ACHN (cell line): ENCODE results near the gene BANF2.

Experiments
- DNase-seq: peaks from one replicate; pipeline ENCODE4 v3.0.0-alpha.2; 2015
- in situ Hi-C: cut with HindIII; loops from 2 replicates; pipeline ENCODE4 v1.10.0; 2017; ENCODE audit warnings: low sequenced_read_pairs, low pct_ligation_motif_present, low pct_unique_long_range_greater_than_20kb

BANF2 gene

DNA sequence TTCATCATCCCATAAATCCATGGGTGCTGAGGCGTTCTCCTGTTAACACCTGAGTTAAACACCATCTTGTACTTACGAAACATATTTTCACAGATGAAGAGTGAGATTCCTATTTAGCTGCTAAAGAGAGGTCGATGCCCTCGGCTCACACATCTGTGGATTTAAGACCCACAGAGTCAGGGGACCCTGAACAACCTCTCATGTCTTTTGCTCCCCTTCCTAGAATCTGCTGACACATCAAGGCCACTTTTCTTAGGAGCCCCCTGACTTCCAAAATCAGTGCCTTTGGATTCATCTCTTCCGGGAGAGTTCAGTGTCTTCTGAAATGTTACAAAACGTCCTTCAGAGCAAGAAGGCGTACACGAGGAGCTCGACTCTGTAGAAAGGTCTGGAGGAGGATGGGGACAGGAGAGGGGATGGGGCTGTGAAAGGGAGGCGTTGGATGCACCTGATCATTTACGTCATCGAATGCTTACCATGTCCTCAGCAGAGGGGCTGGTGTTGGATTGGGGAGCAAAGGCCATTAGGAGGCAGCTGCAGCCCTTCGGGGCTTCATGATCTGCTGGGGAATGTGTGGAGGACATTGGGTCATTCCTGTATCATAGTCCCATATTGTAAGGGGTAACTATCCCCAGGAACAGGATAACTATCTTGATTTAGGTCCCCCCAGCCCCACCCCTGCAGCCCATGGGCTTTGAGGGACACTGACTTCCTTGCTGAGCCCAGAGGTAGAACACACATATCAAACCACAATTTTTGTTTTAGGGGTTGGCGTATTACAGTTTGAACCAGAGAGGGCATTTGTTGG lies 22.9 kb downstream of the BANF2 start:
- in situ Hi-C loops, result no loop called here
- DNase-seq, result no peak

DNA sequence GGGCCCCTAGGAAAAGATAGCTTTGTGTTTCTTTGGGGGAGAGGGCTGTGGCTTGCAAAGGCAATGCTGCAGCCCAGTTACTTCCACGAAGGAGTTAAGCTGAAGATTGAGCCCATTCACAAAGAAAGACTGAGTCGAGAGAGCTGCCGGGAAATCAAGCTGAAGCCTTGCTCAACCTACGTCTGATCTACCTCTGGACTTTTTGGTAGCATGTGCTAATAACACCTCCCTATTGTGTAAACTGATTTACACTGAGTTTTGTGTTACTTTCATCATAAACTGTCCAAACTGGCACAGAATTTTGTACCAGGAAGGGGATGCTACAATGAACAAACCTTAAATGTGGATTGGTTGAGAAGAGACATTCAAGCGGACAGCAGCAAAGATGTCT lies 23.5 kb downstream of the BANF2 start:
- no peak for DNase-seq
- in situ Hi-C loops, result no loop called here

DNA sequence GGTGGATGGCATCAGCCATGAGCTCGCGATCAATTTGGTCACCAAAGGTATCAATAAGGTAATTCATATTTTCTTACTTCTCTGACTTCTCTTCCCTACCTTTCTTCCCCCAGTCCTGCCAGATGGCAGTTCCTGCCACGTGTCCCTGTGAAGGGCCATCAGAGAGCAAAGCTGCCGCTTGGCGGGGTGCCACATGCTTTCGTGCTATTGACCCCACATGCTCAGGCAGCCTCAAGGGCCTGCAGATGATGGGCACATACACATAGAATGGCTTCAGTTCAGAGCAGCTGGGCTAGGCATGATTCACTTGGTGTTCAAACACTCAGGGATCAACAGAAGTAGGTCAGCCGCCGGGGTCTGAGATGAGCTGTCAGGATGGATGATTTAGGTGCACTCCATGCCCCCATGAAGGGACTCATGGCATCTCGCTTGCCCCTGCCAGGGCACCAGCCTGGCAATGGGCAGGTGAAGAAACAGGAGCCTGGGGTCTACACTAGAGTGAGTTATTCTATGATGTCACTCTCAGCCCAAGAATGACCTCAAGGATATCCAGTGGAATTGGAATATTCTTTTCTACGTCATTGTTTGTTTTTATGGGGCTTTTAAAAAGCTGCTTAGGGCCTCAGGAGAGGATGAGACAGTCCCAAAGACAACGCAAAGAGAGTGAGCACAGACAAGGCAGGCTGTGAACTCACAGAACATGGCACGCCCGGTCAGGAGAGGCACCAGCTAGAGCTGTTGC lies 25.5 kb downstream of the BANF2 start:
- no peak for DNase-seq
- in situ Hi-C loops, result no loop called here

DNA sequence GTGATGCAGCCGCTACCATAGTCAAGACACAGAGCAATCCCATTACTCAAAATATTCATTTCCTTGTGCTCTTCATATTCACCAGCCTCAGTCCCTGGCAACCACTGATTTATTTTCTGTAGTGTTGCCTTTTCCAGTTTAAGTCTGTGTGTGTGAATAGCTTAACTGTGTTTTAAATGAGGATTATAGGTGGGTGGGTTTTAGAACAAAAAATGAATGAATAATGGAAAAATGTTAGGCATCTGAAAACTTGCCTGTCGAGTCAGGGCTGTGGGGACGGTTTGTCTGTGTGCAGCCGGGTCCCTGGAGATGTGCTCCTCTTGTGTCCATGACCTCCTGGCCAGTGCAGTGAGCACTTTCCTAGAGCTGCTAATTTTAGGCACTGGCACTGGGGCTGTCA lies 27.1 kb downstream of the BANF2 start:
- no peak for DNase-seq
- in situ Hi-C loops, result no loop called here

DNA sequence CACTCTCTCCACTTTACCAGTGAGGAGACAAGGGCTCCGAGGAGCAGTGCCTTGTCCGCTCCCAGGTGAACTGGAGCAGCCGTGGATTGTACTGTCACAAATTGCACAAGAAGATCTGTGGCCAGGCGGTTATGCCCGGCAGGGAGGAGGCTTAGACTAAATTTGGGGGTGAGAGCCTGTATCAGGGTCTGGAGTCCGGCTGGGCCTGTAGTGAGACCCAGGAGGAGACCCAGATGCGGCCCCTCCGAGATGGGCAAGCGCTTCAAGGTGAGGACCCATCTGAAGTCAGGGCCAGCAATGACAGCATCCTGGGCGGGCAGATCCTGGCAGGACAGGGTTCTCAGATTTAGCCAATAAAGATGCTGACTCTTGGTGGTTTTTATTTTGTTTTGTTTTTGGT lies 27.6 kb downstream of the BANF2 start:
- in situ Hi-C loops, result no loop called here
- no peak for DNase-seq

DNA sequence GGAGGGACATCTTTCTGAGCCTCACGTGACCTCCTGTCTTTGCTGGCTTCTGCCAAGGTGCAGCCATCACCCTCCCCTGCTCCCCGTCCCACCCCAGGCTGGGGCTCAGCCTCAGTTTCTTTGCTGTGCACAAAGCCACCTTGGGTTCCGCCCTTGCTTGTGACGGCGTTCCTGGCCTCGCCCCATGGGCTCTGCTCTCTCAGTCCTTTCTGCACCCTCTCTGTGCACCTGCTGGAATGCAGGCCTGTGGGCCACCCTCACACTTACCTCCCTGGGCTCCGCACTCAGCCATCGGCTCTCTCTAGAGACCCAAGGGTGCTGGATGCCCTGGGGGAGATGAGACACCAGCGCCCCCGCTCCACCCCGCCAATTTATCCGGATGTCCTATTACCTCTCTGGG lies 28.3 kb downstream of the BANF2 start:
- in situ Hi-C loops, result no loop called here
- no peak for DNase-seq

DNA sequence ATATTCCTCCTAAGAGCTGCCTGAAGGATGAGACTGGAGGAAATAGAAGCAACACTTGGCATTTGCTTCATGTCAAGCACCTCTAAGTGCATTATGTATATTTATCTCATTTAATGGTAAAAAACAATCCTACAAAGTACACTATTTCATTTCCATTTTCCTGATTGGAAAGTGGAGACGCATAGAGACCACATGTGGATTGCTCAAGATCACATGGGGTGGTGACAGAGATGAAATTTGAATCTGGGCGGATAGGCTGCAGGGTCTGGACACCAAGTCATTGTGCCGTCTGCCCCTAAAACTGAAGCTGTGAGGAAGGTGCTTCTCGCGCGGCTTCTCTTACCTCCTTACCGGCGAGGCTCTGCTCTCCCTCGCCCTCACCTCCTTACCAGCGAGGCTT lies 30.3 kb downstream of the BANF2 start:
- in situ Hi-C loops, result no loop called here
- no peak for DNase-seq

DNA sequence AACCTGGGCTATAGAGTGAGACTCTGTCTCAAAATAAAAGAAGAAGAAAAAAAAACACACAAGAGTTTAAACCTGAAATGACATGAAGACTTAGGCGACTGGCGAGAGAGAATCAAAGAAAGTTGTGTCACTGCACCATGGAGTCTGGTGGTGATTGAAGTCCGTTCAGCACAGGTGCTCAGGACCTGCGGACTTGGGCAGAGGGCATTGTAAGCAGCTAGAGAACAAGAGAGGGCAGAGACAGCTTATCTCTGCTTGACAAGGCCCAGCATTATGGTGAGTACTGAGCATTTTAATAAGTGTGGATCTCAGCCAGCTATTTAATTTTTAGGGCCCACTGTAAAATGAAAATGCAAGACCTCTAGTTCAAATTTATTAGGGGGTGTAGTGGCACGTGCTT lies 31.5 kb downstream of the BANF2 start:
- no peak for DNase-seq
- in situ Hi-C loops, result no loop called here

DNA sequence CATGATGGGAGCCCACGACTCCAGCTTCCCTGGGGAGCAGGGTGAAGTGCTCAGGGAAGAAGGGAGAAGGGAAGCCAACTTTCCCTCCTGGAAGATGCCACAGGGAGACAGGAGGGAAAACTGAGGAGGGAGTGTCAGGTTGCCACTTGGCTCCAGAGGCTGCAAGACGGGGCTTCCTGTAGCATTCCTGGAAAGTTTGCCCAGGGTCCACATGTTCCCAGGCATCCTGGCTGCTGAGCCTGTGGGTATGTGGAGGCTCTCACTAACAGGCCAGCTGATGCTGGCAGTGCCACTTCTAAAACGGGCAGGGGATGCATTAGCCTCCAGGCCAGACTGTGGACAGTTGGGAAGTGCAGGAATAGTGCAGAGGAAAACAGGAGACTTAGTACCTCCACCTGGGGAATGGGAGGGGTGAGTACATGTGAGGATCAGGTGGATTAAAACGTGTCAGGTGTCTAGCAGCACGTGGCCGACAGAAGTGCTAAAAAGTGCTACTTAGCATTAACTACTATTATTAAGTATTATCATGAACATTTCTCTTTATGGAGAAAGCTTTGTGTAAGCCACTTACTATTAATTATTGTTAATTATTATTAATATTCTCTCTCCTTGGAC lies 33.2 kb downstream of the BANF2 start:
- in situ Hi-C loops, result no loop called here
- DNase-seq, result no peak

DNA sequence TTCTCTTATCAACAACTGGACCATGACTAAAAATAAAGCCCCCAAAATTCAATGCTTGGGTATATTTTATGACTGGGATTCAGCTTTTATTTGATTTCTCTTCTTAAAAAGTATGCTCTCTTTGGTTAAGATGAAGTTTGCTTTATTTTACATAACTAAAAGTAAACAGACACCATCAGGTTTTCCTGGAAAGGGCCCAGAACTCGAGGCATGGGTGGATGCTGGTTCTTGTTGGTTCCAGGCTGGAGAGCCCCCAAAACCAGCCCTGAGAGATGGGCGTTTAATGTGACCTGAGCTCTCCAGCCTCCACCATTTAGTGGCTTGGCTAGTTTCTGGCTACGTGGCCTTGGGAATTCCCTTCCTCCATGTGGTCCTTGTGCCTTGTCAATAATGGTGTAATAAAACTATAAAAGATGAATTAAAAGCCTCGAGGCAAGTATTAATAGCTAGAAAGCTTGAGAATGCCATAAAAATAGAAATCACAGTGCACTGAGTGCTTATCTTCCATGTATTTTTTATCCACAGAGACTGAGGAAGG lies 34.1 kb downstream of the BANF2 start:
- in situ Hi-C loops, result no loop called here
- DNase-seq, result no peak

DNA sequence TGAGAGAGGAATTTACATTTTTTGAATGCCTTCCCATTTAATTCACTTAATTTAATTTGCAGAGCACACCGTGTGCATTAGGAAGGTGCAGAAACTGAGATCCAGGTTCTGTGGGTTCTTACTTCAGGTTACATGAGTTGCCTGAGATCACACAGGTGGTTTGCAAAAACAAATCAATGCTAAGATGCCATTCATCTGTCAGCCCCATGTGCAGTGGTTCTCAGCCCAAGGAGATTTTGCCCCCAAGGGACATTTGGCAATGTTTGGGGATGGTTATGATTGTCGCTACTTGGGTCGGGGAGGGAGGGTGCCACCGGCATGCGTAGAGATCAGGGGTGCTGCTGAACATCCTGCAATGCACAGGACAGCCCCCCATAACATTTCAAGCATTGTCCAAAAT lies 34.6 kb downstream of the BANF2 start:
- in situ Hi-C loops, result no loop called here
- DNase-seq, result no peak

DNA sequence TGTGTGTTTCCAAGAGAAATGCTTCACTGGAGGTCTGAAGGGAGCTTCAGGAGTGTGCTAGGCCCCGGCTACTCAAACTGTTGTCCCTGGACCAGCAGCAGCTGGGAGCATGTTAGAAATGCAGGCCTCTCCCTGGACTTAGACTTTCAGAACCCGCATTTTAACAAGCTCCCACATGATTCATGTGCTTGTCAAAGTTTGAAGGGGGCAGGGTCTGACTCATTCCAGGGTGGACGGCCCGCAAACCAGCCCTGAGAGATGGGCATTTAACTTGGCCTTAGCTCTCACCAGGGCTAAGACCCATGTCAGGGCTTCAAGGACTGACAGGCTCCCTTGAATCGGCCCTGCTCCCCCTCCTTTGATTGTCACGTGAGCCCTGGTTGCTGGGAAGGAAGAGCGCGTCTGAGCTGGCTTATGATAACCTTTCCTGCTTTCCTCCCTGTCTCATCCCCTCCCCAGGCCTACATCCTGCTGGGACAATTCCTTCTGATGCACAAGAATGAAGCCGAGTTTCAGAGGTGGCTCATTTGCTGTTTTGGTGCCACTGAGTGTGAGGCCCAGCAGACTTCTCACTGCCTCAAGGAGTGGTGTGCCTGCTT lies 35.5 kb downstream of the BANF2 start:
- in situ Hi-C loops, result no loop called here
- no peak for DNase-seq

DNA sequence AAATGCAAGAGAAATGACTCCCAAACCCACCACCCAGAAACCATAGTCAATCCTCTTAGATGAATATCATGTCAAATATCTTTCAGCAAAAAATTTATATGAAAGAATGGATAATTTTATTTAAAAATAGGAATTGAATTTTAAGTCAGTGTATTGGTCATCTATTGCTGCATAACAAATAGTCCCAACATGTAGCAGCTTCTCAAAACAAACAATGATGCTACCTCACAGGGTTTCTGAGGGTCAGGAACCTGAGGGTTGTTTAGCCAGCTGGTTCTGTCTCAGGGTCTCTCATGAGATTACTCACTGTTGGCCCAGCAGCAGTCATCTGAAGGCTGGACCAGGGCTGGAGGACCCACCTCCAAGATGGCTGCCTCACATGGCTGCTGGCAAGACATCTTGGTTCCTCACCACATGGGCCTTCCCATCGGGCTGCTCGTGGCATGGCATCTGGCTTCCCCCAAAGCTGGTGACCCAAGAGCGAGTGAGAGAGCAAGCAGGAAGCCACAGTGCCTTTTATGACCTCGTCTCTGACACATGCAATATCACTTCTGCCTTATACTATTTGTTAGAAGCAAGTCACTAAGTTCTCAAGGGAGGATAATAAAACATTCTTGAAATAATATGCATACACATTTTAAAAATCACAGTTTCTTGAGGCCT lies 36.3 kb downstream of the BANF2 start:
- in situ Hi-C loops, result no loop called here
- no peak for DNase-seq

DNA sequence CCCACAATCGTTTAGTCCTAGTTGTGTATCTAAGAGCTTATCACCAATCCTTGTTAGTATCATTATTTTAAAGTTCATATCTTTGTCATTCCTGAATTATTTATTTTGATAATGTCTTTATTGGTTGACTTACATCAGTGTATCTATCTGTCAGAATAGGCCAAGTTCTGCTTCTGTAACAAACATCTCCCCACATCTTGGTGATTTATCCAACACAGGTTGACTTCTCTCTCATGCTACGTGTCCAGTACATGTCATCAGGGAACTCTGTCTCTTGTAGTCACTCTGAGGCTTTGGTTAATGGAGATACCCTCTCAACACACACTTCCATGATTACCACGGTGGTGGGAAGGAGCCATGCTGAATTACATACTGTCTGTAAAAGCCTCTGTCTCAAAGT lies 38.4 kb downstream of the BANF2 start:
- DNase-seq, result no peak
- in situ Hi-C loops, result no loop called here

DNA sequence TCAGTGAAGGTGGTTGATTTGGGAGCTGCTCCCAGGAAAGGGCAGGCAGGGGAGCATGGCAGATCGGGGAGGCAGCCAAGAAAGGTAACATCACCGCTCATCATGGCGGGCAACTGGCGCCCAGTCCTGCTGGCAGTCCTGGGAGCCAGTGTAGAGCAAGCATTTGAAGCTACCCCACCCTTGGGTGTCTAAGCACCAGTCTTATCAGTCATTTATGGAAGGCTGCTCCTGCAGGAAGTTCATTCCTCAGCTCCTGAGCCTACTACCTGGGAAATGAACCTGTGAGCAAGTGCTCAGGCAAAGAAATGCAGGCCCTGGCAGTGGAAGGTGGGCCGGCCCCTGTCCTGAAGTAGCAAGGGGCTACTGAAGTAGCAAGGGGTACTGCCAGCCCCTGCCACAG lies 41.5 kb downstream of the BANF2 start:
- in situ Hi-C loops, result no loop called here
- no peak for DNase-seq

DNA sequence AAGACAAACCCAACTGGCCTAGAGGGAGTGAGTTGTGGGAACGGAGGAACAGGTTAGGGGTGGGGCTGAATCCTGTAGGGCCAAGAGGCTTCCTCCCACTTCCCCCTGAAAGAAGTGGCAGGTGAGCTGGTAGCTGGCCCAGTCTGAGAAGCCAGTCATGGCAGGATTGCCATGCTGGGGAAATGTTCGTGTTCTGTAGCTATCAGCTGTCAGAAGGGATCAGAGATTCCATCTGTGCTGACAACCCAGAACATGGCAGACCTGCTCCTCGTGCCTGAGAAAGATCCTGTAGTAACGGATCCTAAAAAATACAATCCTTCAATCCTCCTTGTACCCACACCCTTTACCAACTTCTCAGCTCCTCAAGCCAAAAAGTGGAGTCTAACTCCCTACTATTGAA lies 43.0 kb downstream of the BANF2 start:
- in situ Hi-C loops, result no loop called here
- DNase-seq, result no peak

DNA sequence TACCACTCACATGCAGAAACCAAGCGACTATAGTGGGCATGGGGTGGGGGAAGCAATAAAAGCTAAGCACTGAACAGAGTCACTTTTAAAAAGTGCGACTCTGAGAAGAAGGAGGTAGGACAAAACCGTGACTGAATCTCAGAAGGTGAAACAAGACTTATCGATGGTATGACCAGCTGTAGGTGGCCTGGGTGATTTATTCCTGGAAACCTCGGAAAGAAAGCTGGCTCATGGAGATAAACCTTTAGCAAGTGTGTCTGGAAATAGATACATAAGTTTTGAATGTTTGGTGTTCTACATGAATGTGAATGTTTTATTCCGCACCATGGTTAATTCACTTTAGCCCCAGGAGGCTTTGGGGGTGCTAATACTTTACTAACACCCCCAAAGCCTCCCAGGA lies 43.9 kb downstream of the BANF2 start:
- in situ Hi-C loops, result no loop called here
- DNase-seq, result no peak

DNA sequence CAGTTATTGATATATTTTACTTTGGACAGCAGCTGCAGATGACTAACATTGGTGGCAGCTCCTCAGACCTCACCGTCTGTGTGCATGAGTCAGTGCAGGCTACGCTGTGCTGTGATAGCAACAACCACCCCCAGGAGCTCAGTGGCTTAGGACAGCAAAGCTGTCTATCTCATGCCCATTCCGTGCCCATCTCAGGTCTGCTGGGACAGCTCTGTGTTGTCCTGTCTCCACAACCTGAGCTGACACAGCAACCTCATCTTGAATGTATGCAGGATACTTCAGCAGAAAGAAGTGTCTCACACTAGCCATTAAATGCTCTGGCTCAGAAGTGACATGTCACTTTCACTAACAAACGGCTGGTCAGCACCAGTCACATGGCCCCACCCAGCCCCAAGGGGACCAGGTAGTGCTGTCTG lies 47.7 kb downstream of the BANF2 start:
- peak; percentile 67 for DNase-seq
- in situ Hi-C loops, result no loop called here

DNA sequence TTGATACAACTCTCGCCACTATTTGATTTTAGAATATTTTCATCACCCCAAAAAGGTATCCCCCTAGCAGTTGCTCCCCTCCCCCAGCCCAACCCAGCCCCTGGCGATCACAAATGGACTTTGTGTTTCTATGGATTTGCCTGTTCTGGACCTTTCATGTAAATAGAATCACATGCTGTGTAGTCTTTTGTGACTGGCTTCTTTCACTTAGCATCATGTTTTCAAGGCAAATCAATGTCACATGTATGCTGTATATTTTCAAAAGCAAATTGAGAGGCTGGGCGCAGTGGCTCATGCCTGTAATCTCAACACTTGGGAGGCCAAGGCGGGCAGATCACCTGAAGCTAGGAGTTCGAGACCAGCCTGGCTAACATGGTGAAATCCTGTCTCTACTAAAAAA lies 48.5 kb downstream of the BANF2 start:
- in situ Hi-C loops, result no loop called here
- no peak for DNase-seq
